Panc1 (cell line): Measurements from ENCODE around the gene KCP.

Source experiments
- CTCF ChIP-seq: fragments of 450-650 bp; IDR thresholded peaks from 2 replicates; pipeline ENCODE4 v1.5.1; 2017; ENCODE audit warnings: mild to moderate bottlenecking
- SIN3A ChIP-seq: IDR thresholded peaks from 2 replicates; pipeline ENCODE4 v1.6.1; 2012; ENCODE audit warnings: low read depth, mild to moderate bottlenecking, low read length, moderate library complexity, borderline replicate concordance; ENCODE audit not compliant: insufficient read depth
- TF ChIP-seq, protein P1 (sequence below), 2 experiments: IDR thresholded peaks; 2 replicates each; pipeline ENCODE4 v1.6.1; 2011 to 2012; ENCODE audit warnings: low read depth in 2 of 2, control low read depth in 1 of 2, low read length in 1 of 2, mild to moderate bottlenecking in 1 of 2, moderate library complexity in 1 of 2; ENCODE audit not compliant: insufficient read depth in 1 of 2

DNA sequence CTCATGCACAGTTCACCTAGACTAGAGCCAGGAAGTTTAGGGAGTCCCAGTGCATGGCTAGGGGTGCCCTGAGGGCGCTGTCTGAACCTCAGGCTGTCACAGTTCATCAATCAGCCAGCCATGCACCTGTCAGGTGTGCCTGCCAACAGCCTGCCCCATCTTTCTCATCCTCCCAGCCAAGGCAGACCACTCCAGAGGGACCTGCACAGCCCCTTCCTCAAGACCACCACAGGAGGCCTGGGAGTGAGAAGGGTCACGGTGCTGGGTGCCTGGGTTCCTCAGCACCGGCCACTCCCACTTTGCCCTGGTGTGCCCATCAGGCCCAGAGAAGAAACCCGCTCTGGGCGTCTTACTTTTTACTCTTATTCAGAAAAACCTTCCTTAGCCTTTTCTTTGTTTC is 39.5 kb downstream of the KCP start:
- TF ChIP-seq CTCF (no peak), SIN3A (no peak)
- TF ChIP-seq, protein P1, sequence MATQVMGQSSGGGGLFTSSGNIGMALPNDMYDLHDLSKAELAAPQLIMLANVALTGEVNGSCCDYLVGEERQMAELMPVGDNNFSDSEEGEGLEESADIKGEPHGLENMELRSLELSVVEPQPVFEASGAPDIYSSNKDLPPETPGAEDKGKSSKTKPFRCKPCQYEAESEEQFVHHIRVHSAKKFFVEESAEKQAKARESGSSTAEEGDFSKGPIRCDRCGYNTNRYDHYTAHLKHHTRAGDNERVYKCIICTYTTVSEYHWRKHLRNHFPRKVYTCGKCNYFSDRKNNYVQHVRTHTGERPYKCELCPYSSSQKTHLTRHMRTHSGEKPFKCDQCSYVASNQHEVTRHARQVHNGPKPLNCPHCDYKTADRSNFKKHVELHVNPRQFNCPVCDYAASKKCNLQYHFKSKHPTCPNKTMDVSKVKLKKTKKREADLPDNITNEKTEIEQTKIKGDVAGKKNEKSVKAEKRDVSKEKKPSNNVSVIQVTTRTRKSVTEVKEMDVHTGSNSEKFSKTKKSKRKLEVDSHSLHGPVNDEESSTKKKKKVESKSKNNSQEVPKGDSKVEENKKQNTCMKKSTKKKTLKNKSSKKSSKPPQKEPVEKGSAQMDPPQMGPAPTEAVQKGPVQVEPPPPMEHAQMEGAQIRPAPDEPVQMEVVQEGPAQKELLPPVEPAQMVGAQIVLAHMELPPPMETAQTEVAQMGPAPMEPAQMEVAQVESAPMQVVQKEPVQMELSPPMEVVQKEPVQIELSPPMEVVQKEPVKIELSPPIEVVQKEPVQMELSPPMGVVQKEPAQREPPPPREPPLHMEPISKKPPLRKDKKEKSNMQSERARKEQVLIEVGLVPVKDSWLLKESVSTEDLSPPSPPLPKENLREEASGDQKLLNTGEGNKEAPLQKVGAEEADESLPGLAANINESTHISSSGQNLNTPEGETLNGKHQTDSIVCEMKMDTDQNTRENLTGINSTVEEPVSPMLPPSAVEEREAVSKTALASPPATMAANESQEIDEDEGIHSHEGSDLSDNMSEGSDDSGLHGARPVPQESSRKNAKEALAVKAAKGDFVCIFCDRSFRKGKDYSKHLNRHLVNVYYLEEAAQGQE (IDR thresholded peaks at IDR 0.05; ENCODE audit: insufficient read depth in 1 of 2, low read depth in 2 of 2, low read length in 1 of 2), result no peak
